Muscle layer of colon (tissue), 2 donors: ENCODE measurements around the gene GFY.

Experiments
- H3K27ac ChIP-seq: one replicate; pipeline ENCODE4 v1.7.0; 2013; ENCODE audit warnings: low read depth, mild to moderate bottlenecking, low read length, moderate library complexity
- H3K27me3 ChIP-seq, 2 donors: one replicate each; pipeline ENCODE4 v1.7.0; 2013; ENCODE audit warnings: low read length in 2 of 2, mild to moderate bottlenecking in 2 of 2; ENCODE audit not compliant: insufficient read depth in 2 of 2, control insufficient read depth in 1 of 2
- H3K36me3 ChIP-seq: one replicate; pipeline ENCODE4 v1.7.0; 2013; ENCODE audit warnings: mild to moderate bottlenecking, low read length; ENCODE audit not compliant: insufficient read depth
- H3K4me1 ChIP-seq: one replicate; pipeline ENCODE4 v1.7.0; 2013; ENCODE audit warnings: mild to moderate bottlenecking, low read length; ENCODE audit not compliant: insufficient read depth
- H3K4me3 ChIP-seq, 2 donors: one replicate each; pipeline ENCODE4 v1.7.0; 2013; ENCODE audit warnings: low read length in 2 of 2, low read depth in 1 of 2, mild to moderate bottlenecking in 1 of 2, moderate library complexity in 1 of 2
- H3K9ac ChIP-seq: one replicate; pipeline ENCODE4 v1.7.0; 2013; ENCODE audit warnings: low read length
- H3K9me3 ChIP-seq: one replicate; pipeline ENCODE4 v1.7.0; 2013; ENCODE audit warnings: mild to moderate bottlenecking, low read length
- donor health status: abdominal sarcoma.
- donor health status: Adenocarcinoma of cecum.

Gene GFY

GRCh38 chr19:49432141-49433073 is 7.2 kb downstream of the GFY start:
- peaks cover 8% of the 10 kb centered on the region for H3K4me1 ChIP-seq
- peaks cover 43 to 94% of the 10 kb centered on the region in 2 donors for H3K27me3 ChIP-seq
- no peaks in the 10 kb centered on the region for H3K9me3 ChIP-seq
- H3K27ac ChIP-seq: no peak overlapping the region
- no peak overlapping the region for H3K9ac ChIP-seq
- no peaks in the 10 kb centered on the region for H3K36me3 ChIP-seq
- H3K4me3 ChIP-seq: no peak overlapping the region

- Histone ChIP-seq H3K4me1 (peaks cover 3% of the 10 kb centered on the region), H3K9ac (no peak overlapping the region), H3K36me3 (no peaks in the 10 kb centered on the region), H3K27me3 (peaks cover 37 to 94% of the 10 kb centered on the region in 2 donors), H3K9me3 (no peaks in the 10 kb centered on the region), H3K27ac (no peak overlapping the region), H3K4me3 (no peak overlapping the region)
Measured at GRCh38 chr19:49433240-49433901, 8.2 kb downstream of the GFY start.

- H3K4me1 ChIP-seq: no peaks in the 10 kb centered on the region
- no peaks in the 10 kb centered on the region for H3K9me3 ChIP-seq
- H3K9ac ChIP-seq: no peak overlapping the region
- H3K27ac ChIP-seq: no peak overlapping the region
- H3K4me3 ChIP-seq: no peak overlapping the region
- H3K27me3 ChIP-seq: peaks cover 41 to 97% of the 10 kb centered on the region in 2 donors
- H3K36me3 ChIP-seq: no peaks in the 10 kb centered on the region
Measured at GRCh38 chr19:49434907-49435583, 9.9 kb downstream of the GFY start.

GRCh38 chr19:49435670-49436069 is 10.5 kb downstream of the GFY start:
- Histone ChIP-seq H3K27me3 (peaks cover 46 to 98% of the 10 kb centered on the region in 2 donors), H3K36me3 (no peaks in the 10 kb centered on the region), H3K4me1 (no peaks in the 10 kb centered on the region), H3K27ac (no peak overlapping the region), H3K4me3 (no peak overlapping the region), H3K9me3 (no peaks in the 10 kb centered on the region), H3K9ac (no peak overlapping the region)

GRCh38 chr19:49436381-49437017 is 11.3 kb downstream of the GFY start:
- H3K27ac ChIP-seq: no peak overlapping the region
- no peaks in the 10 kb centered on the region for H3K4me1 ChIP-seq
- H3K9ac ChIP-seq: no peak overlapping the region
- no peaks in the 10 kb centered on the region for H3K36me3 ChIP-seq
- no peak overlapping the region for H3K4me3 ChIP-seq
- H3K9me3 ChIP-seq: no peaks in the 10 kb centered on the region
- H3K27me3 ChIP-seq: peaks cover 48 to 94% of the 10 kb centered on the region in 2 donors

- Histone ChIP-seq H3K9me3 (no peaks in the 10 kb centered on the region), H3K4me3 (no peak overlapping the region), H3K4me1 (no peaks in the 10 kb centered on the region), H3K36me3 (no peaks in the 10 kb centered on the region), H3K27me3 (peaks cover 49 to 94% of the 10 kb centered on the region in 2 donors), H3K27ac (no peak overlapping the region), H3K9ac (no peak overlapping the region)
Measured at GRCh38 chr19:49437231-49437630, 12.0 kb downstream of the GFY start.

GRCh38 chr19:49438261-49438660 is 13.1 kb downstream of the GFY start:
- Histone ChIP-seq H3K9ac (no peak overlapping the region), H3K27me3 (peaks cover 48 to 94% of the 10 kb centered on the region in 2 donors), H3K36me3 (no peaks in the 10 kb centered on the region), H3K4me3 (no peak overlapping the region), H3K27ac (no peak overlapping the region), H3K4me1 (no peaks in the 10 kb centered on the region), H3K9me3 (no peaks in the 10 kb centered on the region)

- H3K9me3 ChIP-seq: no peaks in the 10 kb centered on the region
- no peak overlapping the region for H3K4me3 ChIP-seq
- H3K36me3 ChIP-seq: no peaks in the 10 kb centered on the region
- H3K9ac ChIP-seq: no peak overlapping the region
- no peak overlapping the region for H3K27ac ChIP-seq
- peaks cover 32 to 80% of the 10 kb centered on the region in 2 donors for H3K27me3 ChIP-seq
- H3K4me1 ChIP-seq: no peaks in the 10 kb centered on the region
Measured at GRCh38 chr19:49439836-49440235, 14.6 kb downstream of the GFY start.

- Histone ChIP-seq H3K36me3 (no peaks in the 10 kb centered on the region), H3K4me3 (no peak overlapping the region), H3K4me1 (no peaks in the 10 kb centered on the region), H3K9me3 (no peaks in the 10 kb centered on the region), H3K27me3 (peaks cover 27 to 72% of the 10 kb centered on the region in 2 donors), H3K9ac (no peak overlapping the region), H3K27ac (no peak overlapping the region)
Measured at GRCh38 chr19:49440439-49441209, 15.4 kb downstream of the GFY start.

- peaks cover 23 to 65% of the 10 kb centered on the region in 2 donors for H3K27me3 ChIP-seq
- no peaks in the 10 kb centered on the region for H3K9me3 ChIP-seq
- H3K4me3 ChIP-seq: no peak within 1 kb of the TSS
- H3K36me3 ChIP-seq: peaks cover under 1% of the 10 kb centered on the region
- no peaks in the 10 kb centered on the region for H3K4me1 ChIP-seq
- H3K9ac ChIP-seq: no peak within 1 kb of the TSS
- no peak within 1 kb of the TSS for H3K27ac ChIP-seq
Measured at GRCh38 chr19:49441210-49441959, 16.2 kb downstream of the GFY start, which contains the start of gene SLC17A7. Gene SLC17A7, minus strand, starts transcription at chr19:49441527. Its CDS starts 148 bp downstream, at chr19:49441379.
